PC-9 (cell line): ENCODE results near the gene SFTA2.

Source experiments
- EZH2 ChIP-seq: fragments of 200-600 bp; sonication (generic); IDR thresholded peaks from 2 replicates; pipeline ENCODE4 v1.8.0; 2017; ENCODE audit warnings: antibody characterized with exemption, low read depth
- TF ChIP-seq, protein P1 (sequence below): fragments of 200-600 bp; sonication (generic); conservative IDR thresholded peaks from 2 replicates; pipeline ENCODE4 v1.6.1; 2017; ENCODE audit warnings: mixed run types, antibody characterized with exemption, mild to moderate bottlenecking, moderate library complexity

DNA sequence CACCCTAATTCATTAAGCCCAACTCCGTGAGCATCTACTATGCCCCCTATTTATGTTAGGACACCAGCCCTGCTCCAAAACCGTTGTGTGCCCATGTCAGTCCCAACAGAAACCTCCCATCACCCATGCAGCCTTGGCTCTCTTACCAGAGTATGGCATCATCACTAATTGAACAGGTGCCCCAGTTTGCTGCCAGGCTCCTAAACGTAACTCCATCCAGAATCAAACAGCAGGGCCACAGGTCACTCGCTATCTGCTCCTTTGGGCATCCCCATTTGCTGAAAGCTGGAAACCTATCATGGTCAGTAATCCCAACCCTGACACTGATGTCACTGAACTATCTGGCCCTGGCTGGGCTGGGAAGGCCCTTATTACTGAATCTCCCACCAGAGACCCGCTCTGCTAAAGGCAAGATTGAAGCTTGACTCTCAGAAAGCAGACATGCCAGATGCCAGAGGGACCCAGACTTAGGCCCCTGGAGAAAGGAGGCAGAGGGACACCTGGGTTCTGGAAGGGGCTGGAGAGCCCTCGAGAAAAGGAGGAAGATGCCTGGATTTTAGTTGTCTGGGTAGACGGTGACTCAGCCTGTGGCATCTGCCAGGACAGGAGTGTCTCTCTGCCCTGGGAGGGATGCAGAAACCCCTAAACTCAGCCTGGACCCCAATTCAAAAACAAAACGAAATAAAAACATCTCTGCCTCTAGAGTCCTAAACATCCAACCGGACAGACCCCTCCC lies 22.8 kb upstream of the SFTA2 start:
- TF ChIP-seq, protein P1, sequence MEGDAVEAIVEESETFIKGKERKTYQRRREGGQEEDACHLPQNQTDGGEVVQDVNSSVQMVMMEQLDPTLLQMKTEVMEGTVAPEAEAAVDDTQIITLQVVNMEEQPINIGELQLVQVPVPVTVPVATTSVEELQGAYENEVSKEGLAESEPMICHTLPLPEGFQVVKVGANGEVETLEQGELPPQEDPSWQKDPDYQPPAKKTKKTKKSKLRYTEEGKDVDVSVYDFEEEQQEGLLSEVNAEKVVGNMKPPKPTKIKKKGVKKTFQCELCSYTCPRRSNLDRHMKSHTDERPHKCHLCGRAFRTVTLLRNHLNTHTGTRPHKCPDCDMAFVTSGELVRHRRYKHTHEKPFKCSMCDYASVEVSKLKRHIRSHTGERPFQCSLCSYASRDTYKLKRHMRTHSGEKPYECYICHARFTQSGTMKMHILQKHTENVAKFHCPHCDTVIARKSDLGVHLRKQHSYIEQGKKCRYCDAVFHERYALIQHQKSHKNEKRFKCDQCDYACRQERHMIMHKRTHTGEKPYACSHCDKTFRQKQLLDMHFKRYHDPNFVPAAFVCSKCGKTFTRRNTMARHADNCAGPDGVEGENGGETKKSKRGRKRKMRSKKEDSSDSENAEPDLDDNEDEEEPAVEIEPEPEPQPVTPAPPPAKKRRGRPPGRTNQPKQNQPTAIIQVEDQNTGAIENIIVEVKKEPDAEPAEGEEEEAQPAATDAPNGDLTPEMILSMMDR: no peak
- no peak for TF ChIP-seq EZH2
